Hematopoietic multipotent progenitor cell treated with erythropoietin and hydrocortisone succinate and interleukin-3 and kit ligand, for 4 days (in vitro differentiated cells): ENCODE measurements around the gene NDRG4.
"Not testable (repeated sequence)": the region's sequence is repeated elsewhere in the genome, so short reads cannot be mapped to it uniquely, and the experiment has no call there.

ENCODE experiments used
- DNase-seq: peaks from one replicate; pipeline ENCODE4 v3.0.0-alpha.2; 2015

Gene NDRG4

GRCh38 chr16:58466396-58466795 lies 33.5 kb upstream of the NDRG4 start:
- no peak for DNase-seq

GRCh38 chr16:58467905-58468304 lies 32.0 kb upstream of the NDRG4 start:
- DNase-seq: no peak

GRCh38 chr16:58471209-58471975 lies 28.6 kb upstream of the NDRG4 start:
- no peak for DNase-seq

- no peak for DNase-seq
Observed at GRCh38 chr16:58472266-58472665, 27.7 kb upstream of the NDRG4 start.

GRCh38 chr16:58472827-58473226 lies 27.1 kb upstream of the NDRG4 start:
- DNase-seq: no peak

- DNase-seq: no peak
Observed at GRCh38 chr16:58474296-58474695, 25.6 kb upstream of the NDRG4 start.

GRCh38 chr16:58475091-58475619 lies 24.8 kb upstream of the NDRG4 start:
- no peak for DNase-seq

GRCh38 chr16:58476791-58477190 lies 23.2 kb upstream of the NDRG4 start:
- DNase-seq: no peak

- DNase-seq: no peak
Observed at GRCh38 chr16:58478427-58478826, 21.5 kb upstream of the NDRG4 start.

GRCh38 chr16:58481226-58481869 lies 18.6 kb upstream of the NDRG4 start:
- no peak for DNase-seq

GRCh38 chr16:58481931-58482330 lies 18.0 kb upstream of the NDRG4 start:
- no peak for DNase-seq

- no peak for DNase-seq
Observed at GRCh38 chr16:58485184-58485887, 14.6 kb upstream of the NDRG4 start.

- DNase-seq: peak; percentile 88
Observed at GRCh38 chr16:58487566-58488351, 12.2 kb upstream of the NDRG4 start.

GRCh38 chr16:58488531-58488930 lies 11.4 kb upstream of the NDRG4 start:
- peak; percentile 27 for DNase-seq

GRCh38 chr16:58490065-58490464 lies 9.9 kb upstream of the NDRG4 start:
- DNase-seq: no peak

GRCh38 chr16:58490539-58490938 lies 9.4 kb upstream of the NDRG4 start:
- DNase-seq: not testable (repeated sequence)

- no peak for DNase-seq
Observed at GRCh38 chr16:58492066-58492465, 7.9 kb upstream of the NDRG4 start.

GRCh38 chr16:58492735-58493134 lies 7.2 kb upstream of the NDRG4 start:
- no peak for DNase-seq

GRCh38 chr16:58493756-58494431 lies 6.0 kb upstream of the NDRG4 start:
- DNase-seq: no peak

- DNase-seq: peak; percentile 93
Observed at GRCh38 chr16:58494981-58495520, 4.9 kb upstream of the NDRG4 start.

- DNase-seq: no peak
Observed at GRCh38 chr16:58495521-58496331, 4.2 kb upstream of the NDRG4 start.
